Measurements from ENCODE around the gene ACOT2. TPM values are rescaled to one million over a fixed set of nuclear protein-coding genes. Genes with fewer than 3 reads are reported as not detected.
"Not testable (repeated sequence)": the region's sequence is repeated elsewhere in the genome, so short reads cannot be mapped to it uniquely, and the experiment has no call there.

ACOT2 gene
- total RNA-seq, 4 donors from 2014 or later = 25.9 to 95.0 (median 72.7) TPM

GRCh38 chr14:73576391-73576790, 7.4 kb downstream of the ACOT2 start:
- no peak overlapping the region for H3K27ac ChIP-seq
- H3K9me3 ChIP-seq = no peaks in the 10 kb centered on the region
- DNase-seq (ENCODE audit: low spot score in 2 of 2) = no peak
- no peak for TF ChIP-seq EP300 (IDR thresholded peaks at IDR 0.05)
- no peak for TF ChIP-seq CTCF (IDR thresholded peaks at IDR 0.05)
- no peak for TF ChIP-seq POLR2A (IDR thresholded peaks at IDR 0.05)
- H3K36me3 ChIP-seq = peaks cover 0 to 10% (median 0%) of the 10 kb centered on the region in 3 donors
- 82 to 93% methylated on average over 3 of the region's 3 CpGs for WGBS, 2 donors
- H3K27me3 ChIP-seq = no peaks in the 10 kb centered on the region
- no peaks in the 10 kb centered on the region for H3K4me1 ChIP-seq
- H3K4me3 ChIP-seq = no peak overlapping the region

- H3K4me1 ChIP-seq; H3K9me3 ChIP-seq; H3K27me3 ChIP-seq; DNase-seq (ENCODE audit: low spot score in 2 of 2); H3K27ac ChIP-seq; H3K4me3 ChIP-seq; H3K36me3 ChIP-seq: not testable (repeated sequence)
- WGBS, 2 donors = 100% methylated on average over 2 of the region's 2 CpGs; no CpG with 5 or more reads in 1 of the 2 donors
Measured at GRCh38 chr14:73577214-73577613, 8.2 kb downstream of the ACOT2 start.

- DNase-seq (ENCODE audit: low spot score in 2 of 2); H3K9me3 ChIP-seq; H3K4me3 ChIP-seq; H3K27me3 ChIP-seq; H3K4me1 ChIP-seq; H3K27ac ChIP-seq; H3K36me3 ChIP-seq: not testable (repeated sequence)
- WGBS, 2 donors = 82 to 85% methylated on average over 10 of the region's 11 CpGs
Measured at GRCh38 chr14:73582102-73582979, 13.3 kb downstream of the ACOT2 start.

- H3K27ac ChIP-seq = no peak overlapping the region
- TF ChIP-seq POLR2A (IDR thresholded peaks at IDR 0.05) (no peak), CTCF (IDR thresholded peaks at IDR 0.05) (no peak), EP300 (IDR thresholded peaks at IDR 0.05) (no peak)
- no peak overlapping the region for H3K4me3 ChIP-seq
- H3K27me3 ChIP-seq = no peaks in the 10 kb centered on the region
- H3K9me3 ChIP-seq = no peaks in the 10 kb centered on the region
- H3K4me1 ChIP-seq = peaks cover 0 to 11% (median 0%) of the 10 kb centered on the region in 4 donors
- no peaks in the 10 kb centered on the region for H3K36me3 ChIP-seq
- no peak for DNase-seq (ENCODE audit: low spot score in 2 of 2)
- WGBS, 2 donors = 79 to 86% methylated on average over 1 of the region's 1 CpG
Measured at GRCh38 chr14:73588695-73589094, 19.7 kb downstream of the ACOT2 start.

- TF ChIP-seq CTCF (IDR thresholded peaks at IDR 0.05) (no peak), EP300 (IDR thresholded peaks at IDR 0.05) (no peak), POLR2A (IDR thresholded peaks at IDR 0.05) (no peak)
- no peaks in the 10 kb centered on the region for H3K27me3 ChIP-seq
- H3K4me1 ChIP-seq = peaks cover 0 to 11% (median 0%) of the 10 kb centered on the region in 4 donors
Measured at GRCh38 chr14:73589116-73589515, 20.1 kb downstream of the ACOT2 start.

GRCh38 chr14:73590673-73591004, 21.6 kb downstream of the ACOT2 start:
- H3K36me3 ChIP-seq; H3K27ac ChIP-seq; H3K9me3 ChIP-seq; H3K4me3 ChIP-seq; H3K27me3 ChIP-seq; DNase-seq (ENCODE audit: low spot score in 2 of 2): not testable (repeated sequence)
- H3K4me1 ChIP-seq = peaks cover 0 to 11% (median 0%) of the 10 kb centered on the region in 4 donors
- 95 to 96% methylated on average over 27 to 31 of the region's 32 CpGs for WGBS, 2 donors

More at GRCh38 chr14:73589116-73589515, 20.1 kb downstream of the ACOT2 start:
- H3K36me3 ChIP-seq = no peaks in the 10 kb centered on the region
- 87 to 89% methylated on average over 4 of the region's 4 CpGs for WGBS, 2 donors
- no peak for DNase-seq (ENCODE audit: low spot score in 2 of 2)
- H3K4me3 ChIP-seq = no peak overlapping the region
- no peak overlapping the region for H3K27ac ChIP-seq
- H3K9me3 ChIP-seq = no peaks in the 10 kb centered on the region
